Cerebellar cortex (tissue), 1 donor: ENCODE results near the gene DOLPP1.
A peak's percentile ranks its signal among the peaks of the same experiment; 100 is the strongest.

Experiments used
- DNase-seq: peaks from one replicate; pipeline ENCODE4 v3.0.0-alpha.2; 2015; ENCODE audit warnings: low spot score

Gene DOLPP1

DNA sequence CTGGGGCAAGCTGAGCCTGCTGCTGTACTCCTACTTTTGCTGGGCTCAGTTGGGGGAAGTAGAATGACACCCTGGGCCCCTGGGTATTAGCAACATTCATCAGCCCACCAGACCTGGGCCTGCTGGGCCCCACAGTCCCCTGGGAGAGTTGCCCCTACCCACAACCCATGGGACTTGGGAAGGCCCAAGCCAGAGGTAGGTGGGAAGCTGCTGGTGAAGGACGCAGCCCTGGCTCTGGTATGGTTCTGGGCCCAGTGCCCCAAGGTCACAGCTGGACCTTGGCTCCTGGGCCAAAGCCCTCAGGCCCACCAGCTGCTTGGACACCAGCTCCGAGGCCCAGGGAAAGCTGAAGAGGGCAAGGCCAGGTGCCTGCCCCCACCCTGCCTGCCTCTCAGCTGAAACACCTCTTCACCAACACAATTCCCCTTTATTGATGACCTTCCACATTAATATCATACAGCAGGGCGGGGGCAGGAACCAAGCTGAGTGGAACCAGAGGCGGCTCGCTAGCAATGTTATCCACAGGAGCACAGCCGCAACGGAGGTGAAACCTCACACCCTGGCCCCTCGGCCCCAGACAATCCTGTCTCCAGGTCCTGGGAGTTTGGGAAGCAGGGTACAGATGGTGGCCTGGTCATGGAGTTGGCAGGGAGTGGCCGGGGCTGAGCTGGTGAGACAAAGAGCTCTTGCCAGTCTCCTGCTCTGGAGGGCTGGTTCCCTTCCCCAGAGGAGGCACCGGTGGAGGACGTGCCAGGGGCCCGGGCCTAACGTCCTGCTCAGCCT is 13.7 kb downstream of the DOLPP1 start:
- no peak for DNase-seq

DNA sequence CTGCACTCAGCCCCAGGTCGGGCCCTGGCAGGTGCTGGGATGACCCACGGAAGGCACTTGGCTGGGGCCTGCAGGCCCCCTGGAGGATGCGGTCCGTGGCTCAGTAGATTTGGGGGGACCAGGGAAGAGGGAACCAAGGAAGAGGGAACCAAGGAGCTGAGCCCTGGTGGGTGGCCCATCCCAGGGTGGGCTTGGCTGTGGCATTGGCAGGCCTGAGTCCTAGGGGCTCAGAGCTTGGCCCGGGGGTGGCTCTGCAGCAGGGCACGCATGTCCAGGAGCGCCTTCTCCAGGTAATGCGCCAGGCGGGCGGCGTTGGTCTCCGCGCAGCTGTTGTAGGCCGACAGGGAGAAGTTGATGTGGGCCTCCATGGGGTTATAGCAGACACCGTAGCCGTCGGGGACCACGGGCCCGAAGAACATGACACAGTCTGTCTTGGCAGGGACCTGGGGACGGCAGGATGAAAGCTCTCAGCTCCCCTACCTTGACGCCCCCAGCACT is 14.3 kb downstream of the DOLPP1 start:
- DNase-seq: no peak

DNA sequence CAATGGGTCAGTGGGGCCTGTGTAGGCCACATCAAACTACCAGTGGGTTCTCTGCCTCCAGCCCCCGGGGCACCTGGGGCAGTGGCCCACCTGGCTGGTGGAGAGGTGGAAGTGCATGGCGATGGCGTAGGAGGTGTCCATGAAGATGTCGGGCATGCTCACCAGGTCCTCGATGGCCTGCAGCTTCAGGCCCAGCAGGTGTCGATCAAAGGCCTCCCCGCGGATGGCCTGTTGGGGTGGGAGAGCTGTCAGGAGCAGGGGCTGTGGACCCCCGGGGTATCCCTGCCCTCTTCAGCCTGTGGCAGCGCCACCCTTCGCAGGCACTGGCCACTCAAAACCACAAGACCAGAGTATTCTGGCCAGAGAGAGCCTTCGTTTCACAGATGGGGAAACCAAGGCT is 15.0 kb downstream of the DOLPP1 start:
- no peak for DNase-seq

DNA sequence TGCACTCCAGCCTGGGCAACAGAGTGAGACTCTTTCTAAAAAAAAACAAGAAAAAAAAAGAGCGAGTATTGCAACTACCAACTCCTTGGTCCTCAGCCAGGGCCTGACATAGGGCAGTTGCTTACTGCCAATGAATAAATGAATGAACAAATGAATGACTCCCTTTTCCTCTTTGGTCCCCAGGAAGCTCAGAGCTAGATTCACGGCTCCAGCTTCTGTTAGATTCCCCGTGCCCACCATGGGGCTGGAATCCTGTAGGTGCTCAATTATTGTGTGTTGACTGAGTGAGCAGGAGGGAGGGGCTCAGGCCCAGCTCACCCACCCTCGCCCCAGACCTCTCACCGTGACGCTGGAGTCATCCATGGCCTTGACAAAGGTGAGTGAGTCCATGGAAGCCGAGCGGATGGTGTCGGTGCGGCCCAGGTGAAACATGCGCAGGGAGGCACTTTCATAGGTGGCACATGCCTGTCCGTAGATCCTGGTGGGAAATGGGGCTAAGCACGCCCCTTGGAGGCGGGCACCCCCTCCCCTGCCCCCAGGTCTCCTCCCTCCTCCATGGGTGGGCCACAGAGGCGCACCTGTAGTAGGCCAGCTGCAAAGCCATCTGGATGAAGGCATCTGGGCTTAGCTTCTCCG is 16.9 kb downstream of the DOLPP1 start:
- DNase-seq: no peak

DNA sequence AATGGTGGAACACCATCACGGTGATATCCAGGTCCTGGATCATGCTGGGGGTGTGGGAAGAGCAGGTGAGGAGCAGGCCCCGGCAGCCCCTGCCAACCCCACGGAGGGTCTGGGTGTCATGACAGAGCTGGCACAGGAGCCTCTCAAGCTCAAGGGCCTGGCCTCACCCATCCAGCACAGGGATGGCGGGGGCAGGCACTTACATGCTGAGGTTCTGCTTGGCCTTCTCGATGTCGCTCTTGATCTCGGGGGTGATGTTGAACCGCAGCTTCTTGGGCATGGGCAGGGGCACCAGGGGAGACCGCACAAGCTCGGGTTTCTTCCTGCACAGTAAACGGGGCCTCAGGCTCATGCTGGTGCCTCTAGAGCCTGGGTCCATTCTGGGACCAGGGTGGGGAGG is 17.4 kb downstream of the DOLPP1 start:
- no peak for DNase-seq

DNA sequence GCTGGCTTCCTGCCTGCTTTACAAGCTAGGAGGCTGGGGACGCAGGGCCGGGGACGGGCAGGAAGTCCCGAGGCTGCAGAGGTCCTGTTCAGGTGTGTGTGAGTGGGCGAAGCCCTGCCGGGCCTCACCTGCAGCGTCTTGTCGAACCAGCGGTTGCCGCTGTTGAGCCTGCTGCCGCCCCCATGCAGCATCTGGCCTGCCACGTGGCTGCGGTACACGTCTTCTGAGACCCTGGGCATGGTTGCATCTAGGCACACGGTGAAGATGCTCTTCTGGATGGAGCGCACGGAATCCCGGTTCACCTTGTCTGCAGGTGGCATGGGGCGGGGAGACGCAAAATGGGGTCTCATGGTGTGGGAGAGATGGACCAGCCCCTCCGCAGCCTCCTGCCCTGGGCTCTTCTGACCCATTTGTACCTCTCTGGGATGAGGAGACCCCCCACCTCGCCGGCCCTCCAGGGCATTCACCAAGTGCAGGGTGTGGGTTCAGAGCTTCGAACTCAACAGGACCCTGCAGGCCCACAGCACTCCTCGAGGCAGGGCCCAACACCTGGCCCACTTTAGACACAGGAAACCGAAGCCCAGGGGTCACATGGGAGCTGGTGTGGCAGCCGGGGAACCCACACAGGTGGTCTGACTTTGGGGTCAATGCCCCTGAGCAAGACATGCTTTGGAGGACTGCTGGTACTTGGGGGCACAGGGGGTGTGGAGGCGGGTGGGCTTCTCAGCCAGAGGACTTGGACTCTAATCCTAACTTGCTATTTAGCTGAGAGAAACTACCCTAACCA is 19.7 kb downstream of the DOLPP1 start:
- DNase-seq: no peak

DNA sequence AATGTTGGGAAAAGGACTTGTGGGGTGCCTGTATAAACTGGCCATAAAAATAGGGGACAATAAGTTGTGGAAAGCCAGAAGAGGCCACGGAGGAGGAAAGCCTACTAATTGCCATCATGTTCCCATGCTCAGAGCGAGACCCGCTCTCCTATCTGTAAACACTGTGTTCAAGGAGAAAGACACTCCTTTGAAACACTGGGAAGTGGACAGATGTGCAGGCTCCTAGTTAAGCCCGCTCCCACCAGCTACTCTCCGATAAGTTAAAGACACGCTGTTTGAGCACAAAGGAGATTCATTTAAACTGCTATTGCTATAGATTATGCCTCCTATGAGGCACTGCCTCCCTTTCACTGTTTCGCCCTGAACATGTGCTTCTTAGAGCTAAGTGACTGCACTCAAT is 20.4 kb downstream of the DOLPP1 start:
- DNase-seq: no peak

DNA sequence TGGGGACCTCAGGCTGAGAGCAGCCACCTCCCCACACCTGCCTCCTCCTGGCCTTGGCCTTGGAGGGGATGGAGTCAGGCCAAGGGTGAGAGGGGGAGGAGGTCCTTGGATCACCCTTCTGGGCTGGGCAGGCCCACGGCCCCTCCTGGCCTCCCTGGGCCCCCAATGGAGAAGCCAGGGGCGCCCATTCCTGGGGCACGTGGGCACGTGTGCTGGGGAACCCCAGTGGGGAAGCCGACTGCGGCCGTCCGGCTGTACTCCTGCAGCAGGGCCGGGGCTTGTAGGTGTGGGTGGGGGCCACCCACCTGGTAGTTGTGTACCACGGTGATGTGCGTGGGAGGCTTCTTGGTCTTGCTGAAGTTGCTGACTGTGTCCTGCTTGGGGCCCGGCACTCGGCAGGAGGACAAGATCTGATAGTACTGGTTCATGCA is 21.2 kb downstream of the DOLPP1 start:
- DNase-seq: no peak

DNA sequence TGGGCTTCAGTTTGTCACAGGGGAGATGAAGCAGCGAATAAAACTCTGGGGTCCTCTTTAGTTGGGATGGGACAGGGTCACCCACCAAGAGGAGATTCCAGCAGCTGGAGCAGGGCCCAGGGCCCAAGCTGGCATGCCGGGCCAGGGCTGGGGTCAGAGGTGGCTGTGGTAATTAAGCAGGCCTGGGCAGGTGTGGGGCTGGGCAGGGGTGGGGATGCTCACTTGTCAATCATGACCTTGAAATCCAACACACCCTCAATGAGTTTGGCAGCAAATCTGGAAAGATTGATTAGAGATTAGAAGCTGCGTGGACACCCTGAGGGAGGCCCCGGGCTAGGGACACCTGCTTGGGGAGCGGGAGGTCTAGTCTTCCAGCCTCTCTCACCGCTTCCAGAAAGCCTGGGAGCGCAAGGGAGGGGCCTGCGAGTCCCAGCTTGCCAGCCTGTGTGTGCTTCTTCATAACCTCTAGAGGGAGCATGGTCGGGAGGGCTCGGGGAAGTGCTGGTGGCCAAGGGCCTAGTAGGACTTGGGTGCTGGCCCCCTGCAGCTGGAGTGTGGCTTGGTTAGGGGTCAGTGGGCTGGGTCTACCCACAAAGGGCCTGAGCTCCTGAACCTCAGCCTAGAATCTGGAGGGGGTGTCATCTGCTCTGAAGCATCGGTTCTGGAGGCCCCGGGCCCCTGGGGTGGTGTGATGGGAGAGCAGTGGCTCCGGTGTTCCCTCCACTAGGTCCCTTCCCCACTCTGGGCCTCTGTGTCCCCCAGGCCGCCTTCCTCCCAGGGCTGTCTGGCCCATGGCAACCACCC is 22.1 kb downstream of the DOLPP1 start:
- peak; percentile 56 for DNase-seq

DNA sequence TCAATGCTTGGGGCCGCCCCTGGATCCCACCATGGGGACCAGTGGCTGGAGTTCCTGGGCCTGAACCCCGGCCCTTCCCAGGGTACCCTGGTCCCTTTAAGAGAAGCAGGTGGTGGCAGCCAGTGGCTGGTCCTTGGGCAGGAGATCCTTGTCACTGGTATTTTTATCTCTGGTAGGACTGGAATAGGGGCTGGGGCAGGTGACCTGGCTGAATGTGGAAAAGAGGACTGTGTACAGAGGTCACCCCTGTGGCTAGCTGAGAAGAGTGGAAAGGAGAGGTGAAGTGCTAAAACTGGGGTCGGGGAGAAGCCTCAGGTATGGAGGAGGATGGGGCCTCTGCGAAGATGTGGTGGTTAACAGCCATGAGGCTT is 22.7 kb downstream of the DOLPP1 start:
- DNase-seq: no peak

DNA sequence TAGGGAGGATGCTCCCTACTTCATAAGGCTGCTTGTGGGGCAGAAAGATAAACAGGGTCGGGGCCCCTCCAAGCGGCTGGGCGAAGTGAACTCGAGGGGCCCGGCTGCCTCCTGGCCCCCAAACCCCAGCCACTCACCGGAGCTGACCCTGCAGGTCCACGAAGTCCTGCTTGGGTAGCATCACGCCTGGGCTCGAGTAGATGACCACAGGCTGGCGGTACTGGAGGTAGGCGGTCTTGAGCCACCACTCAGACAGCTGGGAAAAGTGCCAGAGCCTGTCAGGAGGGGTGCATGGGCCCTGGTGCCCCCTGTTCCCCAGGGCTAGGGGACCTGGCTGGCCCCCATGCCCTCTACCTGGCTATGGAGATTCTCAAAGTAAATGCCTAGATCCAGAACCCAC is 23.1 kb downstream of the DOLPP1 start:
- DNase-seq: no peak

DNA sequence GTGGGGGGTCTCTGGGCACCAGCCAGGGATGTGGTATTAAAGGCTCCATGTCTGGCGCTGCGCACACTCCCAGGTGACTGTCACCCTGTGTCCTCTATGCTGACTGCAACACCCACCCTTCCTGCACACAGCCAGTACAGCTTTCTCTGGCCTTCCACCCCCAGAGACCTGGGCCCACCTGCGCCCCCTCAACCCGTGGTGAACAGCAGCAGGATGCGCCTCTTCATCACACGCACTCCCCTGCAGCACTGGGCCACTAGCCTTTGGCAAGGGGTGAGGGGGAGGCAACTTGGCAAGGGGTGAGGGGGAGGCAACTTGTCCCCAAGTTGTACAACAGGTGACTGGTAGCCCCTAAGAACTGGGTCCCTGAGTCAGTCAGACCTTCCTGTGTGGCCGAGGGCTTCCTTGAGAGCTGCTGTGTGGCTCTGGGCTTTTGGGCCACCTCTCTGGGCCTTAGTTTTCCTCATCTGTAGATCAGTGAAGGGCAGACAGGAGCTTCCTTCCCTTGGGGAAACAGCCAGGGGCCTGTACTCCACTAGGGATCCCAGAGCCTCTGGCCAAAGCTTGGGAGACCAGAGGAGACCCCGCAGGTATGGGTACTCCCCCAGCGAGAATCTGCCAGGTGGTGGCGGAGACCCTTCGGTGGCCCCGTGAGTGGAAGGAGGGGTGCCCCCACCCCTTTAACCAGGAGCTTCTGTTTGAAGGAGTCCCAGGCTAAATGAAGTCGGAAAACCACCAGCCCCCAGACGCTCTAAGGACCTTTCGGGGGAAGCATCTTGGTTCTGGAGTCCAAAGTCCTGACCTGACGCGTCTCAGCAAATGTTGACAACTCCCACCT is 25.2 kb downstream of the DOLPP1 start:
- no peak for DNase-seq

DNA sequence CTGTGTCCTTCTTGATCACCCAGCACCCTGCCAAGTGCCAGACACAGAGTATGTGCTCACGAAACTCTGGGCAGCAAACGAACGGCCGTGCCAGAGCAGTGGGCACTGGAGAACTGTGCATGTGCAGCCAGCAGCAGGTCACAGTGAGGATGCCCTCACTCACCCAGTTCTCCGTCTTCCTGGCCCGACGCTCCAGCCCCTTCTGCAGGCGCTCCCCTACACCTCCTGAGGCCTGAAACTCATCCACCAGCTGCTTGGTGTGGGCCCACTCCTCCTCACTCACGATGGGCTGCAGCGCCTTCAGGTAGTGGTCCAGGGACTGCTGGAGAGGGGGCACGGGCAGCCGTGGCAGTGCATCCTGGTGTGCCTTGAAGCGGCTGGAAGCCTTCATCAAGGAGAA is 26.7 kb downstream of the DOLPP1 start:
- no peak for DNase-seq

DNA sequence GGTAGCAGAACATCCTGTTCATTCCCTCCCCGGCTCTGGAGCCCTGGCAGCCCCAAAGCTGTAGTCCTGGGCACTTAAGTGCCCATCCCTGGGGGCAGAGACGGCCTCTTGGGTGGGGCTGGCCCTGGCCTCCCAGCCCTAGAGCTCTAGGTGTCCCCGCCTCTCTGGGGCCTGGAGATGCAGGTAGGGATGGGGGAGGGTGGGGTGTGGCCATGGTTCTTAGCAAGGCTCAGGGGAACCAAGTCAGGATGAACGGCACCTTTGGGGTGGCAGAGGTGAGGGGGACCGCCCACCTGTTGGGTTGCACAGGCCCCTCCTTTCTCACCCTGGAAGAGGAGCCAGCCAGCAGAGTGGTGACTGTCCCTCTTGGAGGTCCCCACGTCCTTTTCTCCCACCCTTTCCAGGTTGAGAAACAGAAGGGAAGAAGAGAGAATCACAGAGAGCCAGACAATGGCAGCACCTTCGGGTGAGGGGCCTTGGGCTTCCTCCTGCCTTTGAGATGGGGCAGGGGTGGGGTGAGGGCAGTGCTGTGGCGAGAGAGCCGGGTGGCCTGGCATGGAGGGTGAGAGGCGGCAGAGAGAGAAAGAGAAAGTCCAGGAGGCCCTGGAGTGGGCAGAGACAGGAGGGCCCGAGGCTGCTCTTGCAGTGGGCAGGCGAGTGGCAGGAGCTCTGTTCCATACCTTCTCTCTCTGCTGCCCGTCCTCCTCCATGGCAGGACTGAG is 27.3 kb downstream of the DOLPP1 start:
- DNase-seq: no peak

DNA sequence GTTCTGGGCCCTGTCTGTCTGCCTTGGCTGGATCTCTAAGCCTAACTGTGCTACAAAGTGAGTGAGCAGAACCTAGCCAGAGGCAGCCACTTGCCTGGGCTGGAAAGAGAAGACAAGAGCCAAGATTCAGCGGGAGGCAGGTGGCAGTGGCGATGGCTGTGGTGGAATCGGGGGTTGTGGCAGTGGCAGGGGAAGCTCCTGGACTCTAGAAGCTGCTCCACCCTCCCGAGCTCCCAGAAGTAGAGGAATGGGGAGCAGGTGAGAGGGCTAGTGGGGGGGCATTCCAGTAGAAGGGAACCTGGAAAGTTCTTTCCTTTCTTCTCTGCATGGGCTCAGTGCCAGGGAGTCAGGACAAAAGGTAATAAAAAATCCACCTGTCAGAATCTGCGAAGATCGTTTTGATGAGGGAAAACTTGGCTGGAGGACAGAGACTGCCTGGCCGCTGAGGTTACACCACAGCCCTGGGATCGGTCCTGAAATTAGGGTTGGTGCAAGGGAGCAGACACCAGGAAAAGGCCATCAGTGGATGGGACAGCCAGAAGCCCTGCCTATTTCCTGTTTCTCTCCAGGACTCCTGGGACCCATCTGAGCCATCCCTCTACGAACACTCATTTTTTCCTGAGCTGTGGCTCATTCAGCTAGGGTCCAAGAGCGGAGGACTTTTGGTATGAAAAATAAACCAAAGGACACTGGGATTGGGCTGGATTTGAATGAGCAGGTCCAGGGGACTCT is 28.1 kb downstream of the DOLPP1 start:
- peak; percentile 18 for DNase-seq

DNA sequence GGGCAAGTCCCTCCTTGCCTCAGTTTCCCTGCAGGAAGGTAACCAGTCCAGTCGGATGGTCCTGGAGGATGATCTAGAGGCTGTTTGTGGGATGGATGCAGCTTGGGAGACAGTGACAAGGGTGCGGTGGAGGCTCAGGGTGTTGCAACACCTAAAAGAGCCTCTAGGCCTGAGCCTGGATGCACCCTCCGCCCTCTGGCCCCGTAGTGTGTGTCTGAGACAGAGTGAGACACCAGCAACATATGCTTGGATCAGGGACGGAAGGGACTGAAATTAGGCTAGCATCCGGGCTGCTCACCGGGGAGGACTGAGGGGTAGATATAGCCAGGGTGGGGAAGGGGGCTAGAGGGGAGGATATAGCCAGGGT is 28.6 kb downstream of the DOLPP1 start:
- peak; percentile 36 for DNase-seq

DNA sequence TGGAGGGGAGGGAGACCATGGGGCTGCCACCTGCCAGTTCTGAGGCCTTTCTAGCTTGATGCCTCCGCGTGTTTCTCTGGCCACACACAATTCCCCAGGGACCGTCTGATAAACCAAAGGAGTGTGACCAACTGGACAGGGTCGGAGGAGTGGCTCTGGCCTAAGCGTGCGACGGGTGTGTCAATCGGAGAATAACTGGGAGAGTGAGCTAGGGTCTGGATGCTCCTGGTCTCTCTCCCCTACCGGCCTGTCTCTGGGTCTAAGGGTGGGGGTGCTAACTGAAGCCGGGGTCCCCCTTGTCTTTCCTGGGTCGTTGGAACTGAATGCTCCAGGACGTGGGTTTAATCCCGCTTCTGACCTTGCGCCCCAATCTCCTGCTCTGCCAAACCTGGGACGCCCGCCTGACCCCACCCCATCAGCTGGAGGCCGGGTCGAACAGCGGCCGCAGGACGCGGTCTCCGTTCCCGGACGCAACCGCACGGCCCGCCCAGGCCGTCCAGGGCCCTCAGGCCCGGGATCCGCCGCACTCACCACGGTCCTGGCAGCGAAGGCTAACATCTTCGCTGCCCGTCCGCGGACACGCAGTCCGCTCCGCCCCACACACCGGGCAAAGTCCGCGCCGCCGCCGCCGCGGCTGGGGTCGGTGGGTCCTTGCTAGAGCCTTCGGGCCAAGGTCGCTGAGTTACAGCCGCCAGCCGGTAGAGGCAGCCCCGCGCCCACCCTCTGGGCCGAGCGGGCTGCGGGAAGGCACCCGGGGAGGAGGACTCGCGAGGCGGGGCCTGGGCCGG is 29.2 kb downstream of the DOLPP1 start:
- DNase-seq: peak; percentile 41

DNA sequence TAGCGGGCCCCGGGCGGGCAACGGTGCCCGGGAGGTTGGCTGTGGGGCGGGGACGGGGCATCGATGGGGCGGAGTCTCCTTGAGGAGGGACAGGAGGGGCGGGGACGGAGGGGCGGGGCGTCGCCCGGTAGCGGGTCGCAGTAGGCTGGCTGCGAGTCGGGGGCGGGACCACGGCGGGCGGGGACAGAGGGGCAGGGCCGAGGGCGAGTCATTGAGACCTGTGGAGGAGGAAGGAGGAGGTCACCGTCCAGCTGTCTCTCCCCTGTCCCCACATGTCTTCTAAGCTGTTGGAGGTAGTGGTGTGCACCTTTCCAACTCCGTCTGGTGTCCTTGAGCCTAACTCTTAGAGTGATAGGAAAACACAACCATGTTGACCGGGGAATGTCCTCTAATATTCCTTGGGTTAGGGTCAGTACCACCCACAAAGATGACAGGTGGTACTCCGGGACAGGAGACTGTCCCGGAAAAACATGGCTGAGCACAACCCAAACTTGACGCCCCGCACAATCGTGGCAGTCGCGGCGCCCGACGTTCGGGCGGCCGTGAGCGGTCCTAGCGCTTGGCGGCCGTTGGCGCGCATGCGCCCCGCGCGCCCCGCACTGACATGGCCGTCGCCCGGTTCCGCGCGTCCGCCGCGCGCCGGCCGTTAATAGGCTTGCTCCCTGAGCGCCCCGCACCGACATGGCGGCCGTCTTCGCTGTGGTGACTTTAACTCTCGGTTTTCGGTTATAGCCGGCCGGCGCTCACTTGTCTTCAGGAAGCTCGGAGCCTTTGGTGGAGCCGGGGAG is 30.0 kb downstream of the DOLPP1 start, which contains the start of the genes CRAT and PTPA:
TSS of gene CRAT (minus strand) at position 54 of the 788 bp plus-strand sequence. CDS start 284 bp downstream, outside the sequence.
TSS of gene PTPA (plus strand) at position 676 of the 788 bp plus-strand sequence. CDS start 186 bp downstream, outside the sequence.
- DNase-seq: peak; percentile 96
